K562 (cell line): Measurements from ENCODE around the gene PEX6. TPM values are rescaled to one million over a fixed set of nuclear protein-coding genes. Genes with fewer than 3 reads are reported as not detected.

ENCODE experiments used
- BRD4 ChIP-seq: fragments of 200-600 bp; sonication (generic); IDR thresholded peaks from 2 replicates; pipeline ENCODE4 v1.6.1; 2017; ENCODE audit warnings: inconsistent platforms
- CBFA2T3 ChIP-seq: fragments of 450-650 bp; IDR thresholded peaks from 2 replicates; pipeline ENCODE4 v1.6.1; 2017
- CBX3 ChIP-seq, 2 experiments: IDR thresholded peaks; 1 replicate in 1 of 2; 2 replicates in 1 of 2; pipeline ENCODE4 v1.6.1; 2012; ENCODE audit warnings: inconsistent platforms in 2 of 2, low read length in 2 of 2, borderline replicate concordance in 1 of 2, control low read depth in 1 of 2
- COPS2 ChIP-seq: fragments of 450-650 bp; conservative IDR thresholded peaks from 2 replicates; pipeline ENCODE4 v1.6.1; 2016; ENCODE audit warnings: mild to moderate bottlenecking, moderate library complexity
- ESRRA ChIP-seq: fragments of 450-650 bp; IDR thresholded peaks from 2 replicates; pipeline ENCODE4 v1.6.1; 2014; ENCODE audit warnings: low read depth, mild to moderate bottlenecking, moderate library complexity, borderline replicate concordance
- FOXK1 ChIP-seq: sonication (generic); formaldehyde crosslinking; IDR thresholded peaks from 2 replicates; pipeline ENCODE4 v1.8.0; 2022; ENCODE audit warnings: missing genetic modification reagents, mild to moderate bottlenecking, borderline replicate concordance
- HMG20B ChIP-seq: fragments of 250-450 bp; sonication (Bioruptor Pico); IDR thresholded peaks from 2 replicates; pipeline ENCODE4 v1.5.0; 2021; ENCODE audit warnings: mild to moderate bottlenecking
- JUN ChIP-seq, 2 experiments: sonication (generic) in 1 of 2; formaldehyde crosslinking in 1 of 2; IDR thresholded peaks; 2 replicates each; pipeline versions ENCODE4 v1.6.1 to v1.8.0; 2012 to 2022; ENCODE audit warnings: borderline replicate concordance in 2 of 2, mild to moderate bottlenecking in 2 of 2, improper control_type of control experiment in 1 of 2, low read depth in 1 of 2, low read length in 1 of 2, missing genetic modification reagents in 1 of 2
- JUND ChIP-seq, 2 experiments: IDR thresholded peaks; 2 replicates in 1 of 2; 3 replicates in 1 of 2; pipeline ENCODE4 v1.6.1; 2011; ENCODE audit warnings: borderline replicate concordance in 2 of 2, low read depth in 2 of 2, low read length in 2 of 2, improper control_type of control experiment in 1 of 2, missing biosample characterization in 1 of 2, missing genetic modification characterization in 1 of 2, missing genetic modification reagents in 1 of 2
- KAT8 ChIP-seq: fragments of 450-650 bp; IDR thresholded peaks from 2 replicates; pipeline ENCODE4 v1.6.1; 2016; ENCODE audit warnings: low read depth, mild to moderate bottlenecking
- KDM2B ChIP-seq: fragments of 250-450 bp; sonication (Bioruptor Pico); IDR thresholded peaks from 2 replicates; pipeline ENCODE4 v1.8.0; 2021; ENCODE audit warnings: mild to moderate bottlenecking, moderate library complexity
- MAZ ChIP-seq, 2 experiments: fragments of 450-650 bp in 1 of 2; sonication (generic) in 1 of 2; formaldehyde crosslinking; IDR thresholded peaks in 1 of 2; conservative IDR thresholded peaks in 1 of 2; 2 replicates each; pipeline versions ENCODE4 v1.4.0 to v1.5.0; 2020; ENCODE audit warnings: mild to moderate bottlenecking in 1 of 2, missing genetic modification reagents in 1 of 2
- NFE2L1 ChIP-seq: fragments of 450-650 bp; IDR thresholded peaks from 2 replicates; pipeline ENCODE4 v1.6.1; 2016; ENCODE audit warnings: missing genetic modification characterization, low read depth, mild to moderate bottlenecking, missing compliant biosample characterization, moderate library complexity, borderline replicate concordance
- SETDB1 ChIP-seq: IDR thresholded peaks from one replicate; pipeline ENCODE4 v1.6.1; 2012; ENCODE audit warnings: low read length, control low read depth, inconsistent platforms
- STAT5A ChIP-seq: IDR thresholded peaks from 2 replicates; pipeline ENCODE4 v1.6.1; 2012; ENCODE audit warnings: low read length, inconsistent platforms, borderline replicate concordance
- TBP ChIP-seq: optimal IDR thresholded peaks from 2 replicates; pipeline ENCODE3; 2011; ENCODE audit warnings: low read depth, low read length, improper control_type of control experiment
- ZNF124 ChIP-seq: sonication (generic); formaldehyde crosslinking; IDR thresholded peaks from 2 replicates; pipeline ENCODE4 v1.8.1; 2022; ENCODE audit warnings: missing genetic modification reagents
- polyA plus RNA-seq, 8 experiments: library from polyadenylated mRNA; depleted of rRNA in 4 of 8; stranded (reverse) in 5 of 8; unstranded in 3 of 8; fragments of >200 nt; fragmentation: Nextera tagmentation in 2 of 8; fragmentation: Illumina TruSeq in 1 of 8; extraction: Ambion mirVana in 2 of 8; extraction: Trizol in 1 of 8; gene quantifications; 2 replicates each; pipeline versions ENCODE4 v1.2.1 to v1.2.3, GENCODE V29; 2011 to 2014; ENCODE audit warnings: inconsistent platforms in 1 of 8, missing spikeins in 1 of 8
- total RNA-seq, 7 experiments: library from RNA; depleted of rRNA in 6 of 7; stranded (reverse); fragments of >200 nt in 6 of 7; fragmentation: Illumina TruSeq in 2 of 7; extraction: Trizol in 2 of 7; gene quantifications; 2 replicates each; pipeline versions ENCODE4 v1.2.1 to v1.2.3, GENCODE V29; 2011 to 2021; ENCODE audit warnings: low replicate concordance in 1 of 7
- TF ChIP-seq, protein P1 (sequence below): fragments of 250-450 bp; sonication (Bioruptor Pico); IDR thresholded peaks from 2 replicates; pipeline ENCODE4 v1.5.0; 2021; ENCODE audit warnings: mild to moderate bottlenecking, moderate library complexity
- TF ChIP-seq, protein P2 (sequence below): sonication (generic); formaldehyde crosslinking; IDR thresholded peaks from 2 replicates; pipeline ENCODE4 v1.8.0; 2022; ENCODE audit warnings: missing genetic modification reagents, mild to moderate bottlenecking, moderate library complexity, borderline replicate concordance
- TF ChIP-seq, protein P3 (sequence below): sonication (generic); formaldehyde crosslinking; IDR thresholded peaks from 2 replicates; pipeline ENCODE4 v1.8.0; 2022; ENCODE audit warnings: mild to moderate bottlenecking, missing genetic modification reagents, borderline replicate concordance
- TF ChIP-seq, protein P4 (sequence below): sonication (generic); formaldehyde crosslinking; IDR thresholded peaks from 2 replicates; pipeline ENCODE4 v1.8.1; 2023; ENCODE audit warnings: mild to moderate bottlenecking, missing genetic modification reagents

Gene PEX6
- total and polyA plus RNA-seq, 9 of the 15 experiments (the other 6 are each of a cell fraction or from before 2014, with no cell fraction given), result 0.17 to 20.8 (median 6.9) TPM

DNA sequence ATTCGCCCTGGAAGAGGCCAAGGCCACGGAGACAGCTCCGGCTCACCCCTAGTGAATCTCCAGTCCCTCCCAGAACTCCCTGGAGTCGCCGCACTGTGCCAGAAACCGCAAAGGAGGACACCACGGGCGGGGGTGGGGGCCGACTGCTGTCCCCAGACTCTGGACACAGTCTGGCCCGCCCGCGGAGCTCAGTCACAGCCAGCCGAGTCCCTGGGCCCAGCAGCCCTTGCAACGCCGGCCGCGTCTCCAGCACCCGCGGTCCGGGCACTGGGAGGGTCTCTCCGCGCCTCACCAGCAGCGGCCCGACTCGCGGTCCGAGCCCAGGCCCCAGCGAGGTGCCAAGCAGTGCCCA is 518 bp downstream of the PEX6 start (continued):
- TF ChIP-seq, protein P1, sequence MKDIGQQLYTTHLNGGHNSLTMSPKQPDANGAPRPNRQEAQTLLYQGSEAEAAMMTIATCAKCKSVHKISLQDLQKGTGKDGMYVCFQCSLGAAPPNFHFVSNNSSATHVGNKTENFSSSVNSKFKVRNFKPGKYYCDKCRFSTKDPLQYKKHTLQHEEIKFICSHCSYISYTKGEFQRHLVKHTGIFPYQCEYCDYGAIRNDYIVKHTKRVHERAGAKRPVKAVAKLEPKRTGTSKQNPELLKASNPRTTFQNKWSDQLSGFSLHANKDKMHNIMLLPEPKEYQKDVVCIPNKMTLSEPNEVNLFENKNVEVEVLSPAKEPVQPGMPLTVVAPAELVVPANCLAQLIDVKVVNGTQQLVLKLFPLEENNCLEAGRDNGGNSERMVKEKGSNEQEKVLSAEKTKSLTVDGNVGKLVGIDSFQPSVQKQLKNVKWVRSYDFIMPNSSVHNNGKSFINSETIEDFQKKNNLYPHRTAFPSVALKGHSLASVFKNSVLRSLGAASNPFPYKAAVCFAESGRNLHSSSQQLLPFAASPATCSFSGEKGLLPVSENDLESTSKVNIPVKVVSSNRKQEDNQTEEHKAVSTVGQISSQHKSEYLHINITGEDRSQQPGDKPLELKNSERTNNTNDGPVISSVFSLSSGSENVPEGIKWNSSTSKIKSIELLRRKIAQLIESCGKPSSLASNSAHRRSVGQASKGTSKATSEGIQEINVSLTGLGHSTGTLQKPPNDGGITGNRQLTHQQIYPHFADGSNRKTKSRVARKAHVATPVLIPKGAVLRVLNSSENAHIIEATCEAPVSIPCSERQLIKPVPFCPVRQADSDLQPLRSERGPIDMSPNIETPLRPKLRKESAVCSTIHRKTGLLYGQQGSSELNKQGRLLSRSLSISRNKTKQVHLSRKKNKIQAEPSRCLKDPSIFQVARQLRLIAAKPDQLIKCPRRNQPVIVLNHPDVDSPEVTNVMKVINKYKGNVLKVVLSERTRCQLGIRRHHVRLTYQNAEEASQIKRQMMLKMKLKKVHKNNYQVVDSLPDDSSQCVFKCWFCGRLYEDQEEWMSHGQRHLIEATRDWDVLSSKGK (CRISPR knock-in tag), result no peak
- no peak for TF ChIP-seq CBFA2T3
- TF ChIP-seq TBP, result no peak
- no peak for TF ChIP-seq KDM2B (CRISPR knock-in tag)
- TF ChIP-seq, protein P2, sequence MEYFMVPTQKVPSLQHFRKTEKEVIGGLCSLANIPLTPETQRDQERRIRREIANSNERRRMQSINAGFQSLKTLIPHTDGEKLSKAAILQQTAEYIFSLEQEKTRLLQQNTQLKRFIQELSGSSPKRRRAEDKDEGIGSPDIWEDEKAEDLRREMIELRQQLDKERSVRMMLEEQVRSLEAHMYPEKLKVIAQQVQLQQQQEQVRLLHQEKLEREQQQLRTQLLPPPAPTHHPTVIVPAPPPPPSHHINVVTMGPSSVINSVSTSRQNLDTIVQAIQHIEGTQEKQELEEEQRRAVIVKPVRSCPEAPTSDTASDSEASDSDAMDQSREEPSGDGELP (CRISPR knock-in tag), result 0 out of 2 replicates have a peak, but pooled peaks have one; percentile 9
- no peak for TF ChIP-seq ZNF124 (CRISPR knock-in tag)
- TF ChIP-seq ESRRA, result peak; percentile 82; the same call in 1 of the 2 replicates
- TF ChIP-seq SETDB1, result no peak
- peak in 1 of 2 experiments; percentile 12; a peak in 2 of 4 replicates for TF ChIP-seq MAZ (CRISPR knock-in tag; conservative IDR thresholded peaks at IDR 0.05 in 1 of 2, IDR thresholded peaks at IDR 0.05 in 1 of 2)
- TF ChIP-seq BRD4, result no peak
- no peak for TF ChIP-seq CBX3 (IDR thresholded peaks at IDR 0.05; ENCODE audit: borderline replicate concordance in 1 of 2, low read length in 2 of 2)
- no peak for TF ChIP-seq NFE2L1 (tag)
- TF ChIP-seq STAT5A, result no peak
- TF ChIP-seq, protein P3, sequence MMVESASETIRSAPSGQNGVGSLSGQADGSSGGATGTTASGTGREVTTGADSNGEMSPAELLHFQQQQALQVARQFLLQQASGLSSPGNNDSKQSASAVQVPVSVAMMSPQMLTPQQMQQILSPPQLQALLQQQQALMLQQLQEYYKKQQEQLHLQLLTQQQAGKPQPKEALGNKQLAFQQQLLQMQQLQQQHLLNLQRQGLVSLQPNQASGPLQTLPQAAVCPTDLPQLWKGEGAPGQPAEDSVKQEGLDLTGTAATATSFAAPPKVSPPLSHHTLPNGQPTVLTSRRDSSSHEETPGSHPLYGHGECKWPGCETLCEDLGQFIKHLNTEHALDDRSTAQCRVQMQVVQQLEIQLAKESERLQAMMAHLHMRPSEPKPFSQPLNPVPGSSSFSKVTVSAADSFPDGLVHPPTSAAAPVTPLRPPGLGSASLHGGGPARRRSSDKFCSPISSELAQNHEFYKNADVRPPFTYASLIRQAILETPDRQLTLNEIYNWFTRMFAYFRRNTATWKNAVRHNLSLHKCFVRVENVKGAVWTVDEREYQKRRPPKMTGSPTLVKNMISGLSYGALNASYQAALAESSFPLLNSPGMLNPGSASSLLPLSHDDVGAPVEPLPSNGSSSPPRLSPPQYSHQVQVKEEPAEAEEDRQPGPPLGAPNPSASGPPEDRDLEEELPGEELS (CRISPR knock-in tag), result 0 out of 2 replicates have a peak, but pooled peaks have one; percentile 16
- no peak for TF ChIP-seq KAT8
- no peak for TF ChIP-seq JUND (IDR thresholded peaks at IDR 0.05; ENCODE audit: borderline replicate concordance, low read depth, low read length)
- no peak; the same call in 2 of the 3 replicates for TF ChIP-seq JUND (tag; IDR thresholded peaks at IDR 0.05; ENCODE audit: borderline replicate concordance, low read depth, low read length)
- no peak for TF ChIP-seq JUN (IDR thresholded peaks at IDR 0.05; ENCODE audit: borderline replicate concordance, low read depth, low read length)
- TF ChIP-seq JUN (CRISPR knock-in tag; IDR thresholded peaks at IDR 0.05; ENCODE audit: borderline replicate concordance), result peak; percentile 54; the same call in 1 of the 2 replicates
- TF ChIP-seq HMG20B, result no peak
- TF ChIP-seq, protein P4, sequence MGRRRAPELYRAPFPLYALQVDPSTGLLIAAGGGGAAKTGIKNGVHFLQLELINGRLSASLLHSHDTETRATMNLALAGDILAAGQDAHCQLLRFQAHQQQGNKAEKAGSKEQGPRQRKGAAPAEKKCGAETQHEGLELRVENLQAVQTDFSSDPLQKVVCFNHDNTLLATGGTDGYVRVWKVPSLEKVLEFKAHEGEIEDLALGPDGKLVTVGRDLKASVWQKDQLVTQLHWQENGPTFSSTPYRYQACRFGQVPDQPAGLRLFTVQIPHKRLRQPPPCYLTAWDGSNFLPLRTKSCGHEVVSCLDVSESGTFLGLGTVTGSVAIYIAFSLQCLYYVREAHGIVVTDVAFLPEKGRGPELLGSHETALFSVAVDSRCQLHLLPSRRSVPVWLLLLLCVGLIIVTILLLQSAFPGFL (CRISPR knock-in tag), result 0 out of 2 replicates have a peak, but pooled peaks have one; percentile 29
- no peak for TF ChIP-seq FOXK1 (CRISPR knock-in tag)
- TF ChIP-seq COPS2, result no peak
